H1 (cell line): Measurements from ENCODE around the gene DPYD.

Source experiments
- BACH1 ChIP-seq: IDR thresholded peaks from 2 replicates; pipeline ENCODE4 v1.6.1; 2012; ENCODE audit warnings: low read length, improper control_type of control experiment
- CHD2 ChIP-seq: IDR thresholded peaks from 2 replicates; pipeline ENCODE4 v1.6.1; 2012; ENCODE audit warnings: low read length, improper control_type of control experiment
- CTCF ChIP-seq, 3 experiments: IDR thresholded peaks; 1 replicate in 2 of 3; 2 replicates in 1 of 3; pipeline versions ENCODE4 v1.5.1 to v1.6.1; 2011; ENCODE audit warnings: low read length in 3 of 3, mild to moderate bottlenecking in 3 of 3, inconsistent platforms in 2 of 3, low read depth in 1 of 3, moderate library complexity in 1 of 3; ENCODE audit not compliant: insufficient read depth in 1 of 3; ENCODE audit errors: control extremely low read depth in 1 of 3
- EGR1 ChIP-seq: IDR thresholded peaks from 2 replicates; pipeline ENCODE4 v1.6.1; 2011; ENCODE audit warnings: low read depth, low read length, borderline replicate concordance
- JUN ChIP-seq: IDR thresholded peaks from 2 replicates; pipeline ENCODE4 v1.6.1; 2011; ENCODE audit warnings: low read depth, mild to moderate bottlenecking, improper control_type of control experiment, low read length
- POLR2AphosphoS5 ChIP-seq: IDR thresholded peaks from 2 replicates; pipeline ENCODE4 v1.6.1; 2011; ENCODE audit warnings: low read depth, low read length
- RAD21 ChIP-seq, 2 experiments: IDR thresholded peaks in 1 of 2; conservative IDR thresholded peaks in 1 of 2; 2 replicates each; pipeline ENCODE4 v1.6.1; 2011; ENCODE audit warnings: low read depth in 2 of 2, low read length in 2 of 2, improper control_type of control experiment in 1 of 2, inconsistent platforms in 1 of 2, mild to moderate bottlenecking in 1 of 2, moderate library complexity in 1 of 2
- RNF2 ChIP-seq: fragments of 200-900, 300-1000 bp; sonication (generic); IDR thresholded peaks from 2 replicates; pipeline ENCODE4 v1.7.1; 2016; ENCODE audit warnings: borderline replicate concordance, low read depth, mild to moderate bottlenecking, antibody characterized with exemption, low read length; ENCODE audit not compliant: poor library complexity, severe bottlenecking; ENCODE audit errors: missing control alignments
- SIN3A ChIP-seq, 2 experiments: IDR thresholded peaks in 1 of 2; conservative IDR thresholded peaks in 1 of 2; 2 replicates each; pipeline ENCODE4 v1.6.1; 2011 to 2012; ENCODE audit warnings: low read length in 2 of 2, improper control_type of control experiment in 1 of 2, low read depth in 1 of 2, mild to moderate bottlenecking in 1 of 2
- SP1 ChIP-seq: IDR thresholded peaks from 2 replicates; pipeline ENCODE4 v1.6.1; 2011; ENCODE audit warnings: low read depth, low read length
- SP4 ChIP-seq: IDR thresholded peaks from 2 replicates; pipeline ENCODE4 v1.6.1; 2012; ENCODE audit warnings: low read length, inconsistent platforms
- TAF1 ChIP-seq: IDR thresholded peaks from 2 replicates; pipeline ENCODE4 v1.6.1; 2011; ENCODE audit warnings: mild to moderate bottlenecking, low read depth, low read length
- USF2 ChIP-seq: IDR thresholded peaks from 2 replicates; pipeline ENCODE4 v1.6.1; 2011; ENCODE audit warnings: low read length, improper control_type of control experiment
- ZNF274 ChIP-seq: IDR thresholded peaks from 2 replicates; pipeline ENCODE4 v1.7.0; 2012; ENCODE audit warnings: low read length, borderline replicate concordance; ENCODE audit errors: extremely low read depth

- no peak for TF ChIP-seq CTCF (IDR thresholded peaks at IDR 0.05; ENCODE audit: control extremely low read depth in 1 of 3, insufficient read depth in 1 of 3, low read depth in 1 of 3, low read length in 3 of 3)
- TF ChIP-seq BACH1, result no peak
- no peak for TF ChIP-seq CHD2
- no peak for TF ChIP-seq USF2
- TF ChIP-seq RNF2, result no peak
- no peak for TF ChIP-seq SP1
- TF ChIP-seq TAF1, result no peak
- no peak for TF ChIP-seq ZNF274
- TF ChIP-seq SP4, result no peak
- no peak for TF ChIP-seq SIN3A (conservative IDR thresholded peaks at IDR 0.05 in 1 of 2, IDR thresholded peaks at IDR 0.05 in 1 of 2; ENCODE audit: low read depth in 1 of 2, low read length in 2 of 2)
- no peak for TF ChIP-seq POLR2AphosphoS5
- no peak for TF ChIP-seq JUN
- no peak for TF ChIP-seq EGR1
- TF ChIP-seq RAD21 (IDR thresholded peaks at IDR 0.05 in 1 of 2, conservative IDR thresholded peaks at IDR 0.05 in 1 of 2; ENCODE audit: low read depth in 2 of 2, low read length in 2 of 2), result no peak
Measured at GRCh38 chr1:97038410-97038809, 882.4 kb downstream of the DPYD start.
